NCI-H1436 treated with DMSO at 0.1 percent for 48 hours (cell line): Measurements from ENCODE around the gene MNX1.

Experiments used
- DNase-seq: peaks from one replicate; lab custom pipeline; 2025; lab: John Stamatoyannopoulos, UW

MNX1 gene

DNA sequence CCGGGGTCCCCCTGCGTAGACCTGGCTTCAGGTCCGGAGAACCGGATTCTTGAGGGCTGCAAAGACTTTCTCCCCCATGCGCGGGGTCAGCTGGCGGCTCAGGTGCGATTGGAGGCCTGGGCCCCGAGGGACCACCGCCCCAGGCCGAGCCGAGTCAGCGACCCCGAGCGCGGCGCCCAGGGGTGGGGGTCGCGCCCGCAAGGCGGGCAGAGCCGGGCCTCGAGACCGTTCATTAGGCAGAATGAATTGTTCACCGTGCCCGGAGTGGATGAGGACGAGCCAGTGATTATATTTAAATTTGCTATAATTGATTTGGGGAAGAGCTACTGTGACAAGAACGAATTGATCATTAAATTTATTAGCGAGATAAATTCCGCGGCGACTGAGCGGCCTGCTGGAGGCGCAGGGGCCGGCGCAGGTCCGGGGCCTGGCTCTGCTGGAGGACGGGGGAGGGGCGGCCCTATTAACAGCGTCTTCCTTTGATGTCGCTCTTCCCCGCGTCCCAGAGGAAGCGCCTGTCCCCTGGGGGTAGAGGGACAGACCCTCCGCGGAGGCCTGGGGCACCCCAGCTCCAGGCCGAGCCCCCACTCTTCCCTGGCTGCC lies 7.5 kb downstream of the MNX1 start:
- no peak for DNase-seq

DNA sequence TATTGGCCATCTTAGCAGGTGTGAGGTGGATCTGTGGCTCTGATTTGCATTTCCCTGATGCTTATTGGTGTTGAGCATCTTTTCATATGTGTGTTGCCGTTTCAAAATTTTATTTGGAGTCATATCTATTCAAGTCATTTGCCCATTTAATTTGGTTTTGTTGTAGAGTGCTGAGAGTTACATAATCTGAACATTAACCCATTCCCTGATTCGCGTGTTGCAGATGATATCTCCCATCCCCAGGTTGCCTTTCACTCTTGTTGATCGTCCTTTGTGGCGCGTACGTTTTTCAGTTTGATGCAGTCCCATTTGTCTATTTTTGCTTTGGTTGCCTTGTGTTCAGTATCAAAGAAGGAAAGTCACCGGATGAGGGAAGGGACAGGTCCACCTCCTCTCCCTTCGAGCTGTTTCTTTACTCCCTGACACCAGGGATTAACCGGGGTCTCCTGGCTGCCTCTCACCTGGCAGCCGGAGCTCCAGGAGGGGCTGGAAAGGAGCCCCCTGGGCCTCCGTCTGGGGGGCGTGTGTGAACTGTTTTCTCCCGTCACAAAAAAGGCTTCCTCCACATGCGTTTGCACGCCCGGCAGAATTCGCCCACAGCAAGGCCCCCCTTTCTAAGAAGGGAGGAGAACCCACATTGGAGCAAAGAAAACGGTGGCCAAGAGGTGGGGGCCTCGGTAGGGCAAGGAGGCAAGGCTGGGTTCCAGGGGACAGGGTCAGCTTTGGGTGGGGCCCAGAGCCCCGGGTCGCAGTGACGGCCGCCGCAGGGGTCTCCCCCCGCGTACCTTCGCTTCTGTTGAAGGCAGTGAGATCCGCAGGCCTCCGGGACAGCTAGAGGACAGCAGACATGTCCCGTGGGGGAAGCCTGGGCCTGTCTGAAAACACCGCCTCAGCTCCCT lies 8.3 kb downstream of the MNX1 start:
- no peak for DNase-seq

DNA sequence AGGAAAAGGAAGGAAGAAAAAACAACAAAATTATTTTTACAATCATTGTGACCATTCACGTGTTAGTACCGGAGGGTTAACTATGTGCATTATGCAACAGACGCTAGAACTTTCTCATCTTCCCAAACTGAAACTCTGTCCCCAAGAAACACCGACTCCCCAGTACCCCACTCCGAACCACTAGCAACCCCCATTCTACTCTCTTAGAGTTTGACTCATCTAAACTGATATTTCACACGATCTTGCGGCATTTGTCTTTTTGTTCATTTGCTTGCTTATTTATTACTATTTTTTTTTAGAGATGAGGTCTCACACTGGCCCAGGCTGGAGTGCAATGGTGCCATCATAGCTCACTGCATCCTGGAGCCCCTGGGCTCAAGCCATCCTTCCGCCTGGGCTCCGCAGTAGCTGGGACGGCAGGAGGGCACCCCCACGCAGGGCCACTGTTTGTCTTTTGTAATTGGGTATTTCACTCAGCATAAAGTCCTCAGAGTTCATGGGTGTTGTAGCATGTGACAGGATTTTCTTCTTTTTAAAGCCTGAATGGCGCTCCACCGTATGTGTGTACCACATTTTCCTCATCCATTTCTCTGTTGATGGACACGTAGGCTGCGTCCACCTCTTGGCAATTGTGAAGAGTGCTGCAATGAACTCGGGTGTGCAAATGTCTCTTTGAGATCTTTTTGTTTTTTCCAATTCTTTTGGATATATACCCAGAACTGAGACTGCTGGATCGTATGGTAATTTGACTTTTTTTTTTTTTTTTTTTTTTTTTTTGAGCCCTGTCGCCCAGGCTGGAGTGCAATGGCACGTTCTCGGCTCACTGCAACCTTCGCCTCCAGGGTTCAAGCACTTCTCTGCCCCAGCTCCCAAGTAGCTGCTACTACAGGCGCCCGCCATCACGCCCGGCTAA lies 9.5 kb downstream of the MNX1 start:
- no peak for DNase-seq

DNA sequence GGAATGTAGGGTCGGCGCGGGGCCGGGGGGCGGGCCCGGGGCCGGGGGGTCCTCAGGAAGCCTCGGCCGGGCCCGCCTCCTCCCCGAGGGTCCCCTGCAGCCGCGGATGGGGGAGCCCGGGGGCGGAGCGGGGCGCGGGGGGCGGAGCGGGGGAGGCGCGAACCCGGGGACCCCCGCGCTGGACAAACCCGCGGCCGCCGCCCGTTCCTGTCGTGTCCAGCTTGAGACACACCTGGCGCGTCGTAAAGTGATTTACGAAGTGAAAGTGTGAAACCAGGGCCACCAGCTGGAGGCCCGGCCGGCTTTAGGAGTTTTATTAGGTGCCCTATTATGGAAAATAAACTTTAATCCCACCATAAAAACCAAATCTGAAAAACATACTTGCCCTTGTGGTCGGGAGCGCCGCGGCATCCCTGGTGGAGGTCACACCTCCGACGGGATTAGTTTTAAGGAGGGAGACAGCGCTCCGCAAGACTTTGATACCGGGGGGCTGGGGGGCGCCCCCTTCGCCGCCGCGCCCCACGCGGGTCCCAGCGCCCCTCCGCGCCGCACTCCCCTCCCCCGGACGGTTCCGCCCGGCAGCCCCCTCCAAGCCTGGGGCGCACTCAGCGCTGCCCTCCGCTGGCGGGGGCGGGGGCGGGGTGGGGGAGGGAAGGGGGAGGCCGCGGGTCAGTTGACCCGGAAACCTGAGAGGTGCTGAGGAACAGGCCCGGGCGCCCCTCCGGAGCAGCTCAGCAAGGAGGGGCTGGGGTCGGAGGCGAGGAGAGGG lies 10.3 kb downstream of the MNX1 start:
- no peak for DNase-seq

DNA sequence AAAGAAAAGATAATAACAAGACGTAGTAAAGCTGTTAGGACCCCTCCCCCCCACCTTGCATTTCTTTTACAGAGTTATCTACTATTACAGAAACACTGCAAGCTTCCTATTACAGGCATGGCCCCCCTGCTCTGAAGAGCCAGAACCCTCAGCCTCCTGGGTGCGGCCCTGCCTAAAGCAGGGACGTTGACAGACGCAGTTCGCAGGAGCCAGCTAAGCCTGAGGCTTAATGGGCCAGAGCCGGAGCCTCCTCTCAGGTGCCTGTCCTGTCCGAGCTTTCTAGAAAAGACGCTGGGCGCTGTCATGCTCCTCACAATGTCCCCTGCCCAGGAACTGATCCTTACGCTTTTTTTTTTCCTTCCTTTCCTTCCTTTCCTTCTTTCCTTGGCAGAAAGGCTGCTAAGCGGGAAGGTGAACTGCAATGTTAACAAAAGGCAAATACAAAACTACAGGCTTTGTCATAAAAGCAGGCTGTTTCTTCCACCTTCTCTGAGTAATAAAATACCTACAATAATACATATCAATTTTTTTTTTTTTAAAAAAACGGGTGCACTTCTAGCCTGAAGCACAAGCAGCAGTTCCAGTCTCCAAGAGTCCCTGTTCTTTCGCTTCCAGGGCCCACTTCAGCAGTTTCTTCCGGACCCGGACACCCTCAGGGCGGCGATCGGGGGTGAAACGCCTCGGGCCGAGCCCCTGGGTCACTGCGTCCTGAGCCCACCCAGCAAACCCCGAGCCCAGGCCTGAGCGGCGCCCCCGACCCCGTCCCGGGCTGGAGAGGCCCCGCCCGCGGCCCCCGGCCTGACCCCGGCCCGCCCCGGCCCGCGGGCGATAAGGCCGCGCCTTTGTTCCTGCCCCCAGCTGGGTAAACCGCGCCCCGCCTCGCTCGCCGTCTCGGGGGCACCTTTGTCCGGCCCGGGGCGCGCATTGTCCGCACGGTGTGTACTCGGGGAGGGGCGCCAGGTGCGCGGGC lies 11.2 kb downstream of the MNX1 start:
- no peak for DNase-seq

DNA sequence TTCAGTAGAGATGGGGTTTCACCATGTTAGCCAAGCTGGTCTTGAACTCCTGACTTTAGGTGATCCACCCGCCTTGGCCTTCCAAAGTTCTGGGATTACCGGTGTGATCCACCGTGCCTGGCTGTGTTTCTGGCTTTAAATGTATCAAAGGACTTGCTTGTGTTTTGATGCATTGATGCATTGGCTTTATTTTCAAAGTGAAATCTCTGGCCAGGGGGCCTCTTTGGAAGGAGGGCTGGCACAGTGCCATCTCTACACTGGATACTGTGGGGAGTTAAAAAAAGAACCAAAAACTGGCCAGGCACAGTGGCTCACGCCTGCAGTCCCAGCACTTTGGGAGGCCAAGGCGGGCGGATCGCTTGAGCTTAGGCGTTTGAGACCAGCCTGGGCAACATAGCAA lies 16.0 kb downstream of the MNX1 start:
- DNase-seq: no peak

DNA sequence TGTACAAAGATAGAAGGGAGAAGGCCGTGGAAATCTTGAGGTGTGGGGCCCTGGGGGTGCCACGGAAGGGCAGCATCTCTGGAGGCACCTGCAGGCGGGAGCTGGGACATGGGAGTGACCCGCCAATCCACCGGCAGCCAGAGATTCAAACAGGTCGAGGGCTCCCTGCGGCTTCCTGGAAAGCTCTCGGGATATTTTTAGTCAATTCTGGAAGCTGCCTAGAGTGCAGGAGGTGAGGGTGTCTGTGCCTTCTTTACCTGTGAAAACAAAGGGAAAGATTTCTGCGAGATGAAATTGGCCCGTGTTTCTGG lies 16.6 kb downstream of the MNX1 start:
- no peak for DNase-seq

DNA sequence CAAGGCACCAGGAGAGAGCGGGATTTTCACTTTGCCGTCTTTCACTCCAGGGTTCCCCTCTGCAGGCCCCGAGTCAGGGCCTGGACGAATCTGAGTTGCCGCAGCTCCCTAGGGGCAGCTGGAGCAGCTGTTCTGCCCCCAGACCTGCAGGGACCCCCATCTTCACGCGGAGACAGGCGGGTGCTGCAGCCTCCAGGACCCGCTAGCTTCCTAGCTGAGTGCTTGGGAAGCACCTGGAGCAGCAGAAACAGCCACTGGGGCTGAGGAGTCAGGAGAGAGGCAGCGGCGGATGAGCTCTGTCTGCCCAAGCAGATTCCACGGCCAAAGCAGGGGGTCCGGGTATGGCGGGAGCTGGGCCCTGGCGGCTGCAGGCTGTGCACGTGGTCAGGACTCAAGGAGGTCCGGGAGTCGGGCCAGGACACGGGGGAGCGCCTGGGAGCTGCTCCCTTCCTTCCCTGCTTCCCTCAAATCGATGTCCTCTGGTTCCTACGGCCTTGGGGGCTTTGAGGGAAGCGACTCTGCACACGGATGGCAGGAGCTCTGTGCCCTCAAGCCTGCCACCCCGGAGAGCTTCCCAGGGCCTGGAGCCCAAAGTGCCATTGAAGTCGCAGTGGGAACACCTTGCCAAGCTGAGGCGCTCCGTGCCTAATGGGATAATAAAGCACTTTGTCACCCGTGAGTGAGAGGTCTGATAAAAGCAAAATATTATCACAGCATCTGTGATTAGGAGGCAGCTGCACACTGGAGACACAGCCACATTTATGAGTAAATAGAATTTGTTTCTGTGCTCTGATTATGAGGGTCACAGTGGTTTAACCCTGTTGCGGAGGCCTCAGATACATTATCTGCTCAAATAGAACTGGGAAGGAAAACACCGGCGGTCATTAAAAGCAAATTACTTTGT lies 17.2 kb downstream of the MNX1 start:
- no peak for DNase-seq

DNA sequence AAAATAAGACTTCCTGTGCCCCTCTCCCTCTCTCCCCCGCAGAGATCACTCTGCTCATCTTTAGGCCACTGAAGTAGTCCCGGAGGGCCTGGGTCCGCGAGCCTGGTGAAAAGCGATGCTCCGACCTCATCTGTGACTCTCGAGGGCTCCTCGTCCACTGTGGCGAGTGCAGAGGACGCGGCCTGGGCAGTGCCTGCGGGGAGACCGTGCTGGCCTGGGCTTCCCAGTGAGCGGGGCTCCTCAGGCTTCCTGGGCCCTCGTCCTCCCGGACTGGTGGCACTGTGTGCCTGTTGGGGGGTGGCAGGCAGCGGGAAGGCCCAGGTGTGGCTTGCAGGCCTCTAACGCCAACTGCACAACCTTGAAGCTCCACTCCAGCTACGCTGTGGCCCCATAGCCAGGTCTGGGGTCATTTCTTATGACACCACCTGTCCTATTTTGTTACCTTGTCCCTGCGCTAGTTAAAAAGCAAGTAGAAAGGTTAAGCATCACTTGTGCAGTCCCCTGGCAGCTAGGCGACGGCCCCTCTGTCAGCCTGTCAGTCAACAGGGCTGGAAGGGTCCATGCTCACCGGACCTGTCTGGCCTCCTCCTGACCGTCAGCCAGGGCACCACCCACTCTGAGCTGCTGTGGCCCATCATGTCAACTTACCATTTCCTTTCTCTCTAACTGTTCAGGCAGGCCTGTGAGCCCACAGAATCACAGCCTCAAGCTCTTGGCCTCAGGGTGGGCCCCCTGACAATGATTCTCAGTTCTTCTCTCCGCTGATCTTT lies 20.5 kb downstream of the MNX1 start:
- no peak for DNase-seq

DNA sequence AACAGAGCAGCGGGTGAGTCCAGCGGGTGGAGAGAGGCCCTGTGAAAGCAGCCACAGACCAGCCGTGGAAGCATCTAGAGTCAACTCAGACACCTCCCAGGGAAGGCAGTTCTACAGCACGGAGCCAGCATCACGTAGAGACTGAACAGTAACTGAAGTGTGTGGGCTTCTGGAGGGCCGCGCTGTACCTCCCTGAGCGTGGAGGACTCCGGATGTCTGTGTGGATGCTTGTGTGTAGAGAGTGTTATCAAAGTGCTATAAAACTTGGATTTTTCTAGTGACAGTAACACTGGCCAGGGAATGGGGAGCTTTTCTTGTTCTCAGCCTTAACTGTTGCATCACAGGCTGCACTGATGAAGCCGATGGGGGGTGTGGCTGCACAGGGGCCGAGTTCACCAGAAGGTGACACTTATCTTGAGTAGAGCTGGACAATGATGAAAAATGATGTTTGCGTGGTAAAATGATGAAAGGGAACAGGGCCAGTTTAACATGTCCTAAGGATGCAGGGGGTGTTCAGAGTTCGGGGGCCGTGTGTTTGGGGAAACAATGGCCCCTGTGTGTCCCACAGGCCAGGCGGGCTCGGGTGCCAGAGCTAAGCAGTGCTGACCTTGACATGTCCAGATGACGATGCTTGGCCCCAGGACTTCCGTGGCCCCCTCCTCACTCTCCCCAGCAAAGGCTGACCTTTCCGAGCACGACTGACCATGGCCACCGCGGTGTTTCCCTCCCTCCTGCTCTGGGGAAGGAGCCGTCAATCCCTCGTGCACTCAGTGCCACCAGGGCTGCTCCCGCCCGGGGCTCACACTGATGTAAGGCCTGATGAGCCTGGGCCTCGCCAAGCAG lies 21.9 kb downstream of the MNX1 start:
- no peak for DNase-seq

DNA sequence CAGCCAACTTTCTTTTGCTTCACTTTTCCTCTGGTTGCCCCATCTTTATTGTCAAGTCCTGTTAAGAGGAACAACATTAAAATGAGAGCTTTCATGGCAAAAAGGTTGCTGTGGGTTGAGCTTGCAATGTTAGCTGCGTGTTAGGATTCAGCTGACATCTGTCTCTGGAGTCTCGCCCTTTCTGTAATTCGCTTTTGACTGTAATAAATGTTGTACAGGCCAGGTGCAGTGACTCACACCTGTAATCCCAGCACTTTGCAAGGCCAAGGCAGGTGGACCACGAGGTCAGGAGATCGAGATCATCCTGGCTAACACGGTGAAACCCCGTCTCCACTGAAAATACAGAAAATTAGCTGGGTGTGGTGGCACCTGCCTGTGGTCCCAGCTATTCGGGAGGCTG lies 24.1 kb downstream of the MNX1 start:
- DNase-seq: no peak

DNA sequence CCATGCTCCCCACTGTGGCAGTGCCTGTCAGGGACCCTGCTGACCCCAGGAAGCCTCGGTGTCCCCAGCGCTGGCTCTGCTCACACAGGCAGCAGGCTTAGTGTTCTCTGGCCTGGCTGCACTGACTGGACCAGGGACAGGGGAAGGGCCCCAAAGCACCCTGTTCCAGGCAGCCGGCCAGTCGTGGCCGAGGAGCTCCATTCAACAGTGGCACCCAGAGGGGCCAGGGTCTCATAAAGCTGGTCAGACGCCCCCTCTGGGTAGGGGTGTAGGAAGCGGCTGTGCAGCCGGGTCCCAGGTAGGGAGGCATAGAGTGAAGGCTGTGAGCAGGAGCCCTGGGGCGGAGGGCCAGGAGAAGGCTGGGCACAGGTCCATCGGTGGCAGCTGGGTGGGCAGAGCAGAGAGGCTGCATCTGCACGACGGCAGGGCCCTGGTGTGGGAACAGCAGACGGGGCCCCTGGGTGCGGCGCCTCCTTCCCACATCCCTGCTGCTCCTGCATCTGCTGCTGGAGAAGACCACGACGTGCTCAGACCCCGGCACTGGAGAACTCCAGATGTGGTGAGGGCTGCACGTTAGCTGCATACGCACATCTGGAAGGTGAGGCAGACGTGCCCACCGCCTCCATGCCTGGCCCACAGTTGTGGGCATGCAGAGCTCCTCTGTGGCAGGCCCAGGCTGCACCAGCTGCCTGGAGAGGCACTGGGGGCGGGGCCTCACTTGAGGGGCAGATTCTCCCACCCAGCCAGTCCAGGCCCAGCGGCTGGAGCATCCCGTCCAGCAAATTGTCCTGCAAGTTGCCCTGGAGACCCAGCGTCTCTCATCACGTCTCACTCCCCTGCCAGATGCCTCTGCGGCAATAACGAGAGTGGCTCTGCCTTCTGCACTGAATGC lies 25.1 kb downstream of the MNX1 start:
- no peak for DNase-seq

DNA sequence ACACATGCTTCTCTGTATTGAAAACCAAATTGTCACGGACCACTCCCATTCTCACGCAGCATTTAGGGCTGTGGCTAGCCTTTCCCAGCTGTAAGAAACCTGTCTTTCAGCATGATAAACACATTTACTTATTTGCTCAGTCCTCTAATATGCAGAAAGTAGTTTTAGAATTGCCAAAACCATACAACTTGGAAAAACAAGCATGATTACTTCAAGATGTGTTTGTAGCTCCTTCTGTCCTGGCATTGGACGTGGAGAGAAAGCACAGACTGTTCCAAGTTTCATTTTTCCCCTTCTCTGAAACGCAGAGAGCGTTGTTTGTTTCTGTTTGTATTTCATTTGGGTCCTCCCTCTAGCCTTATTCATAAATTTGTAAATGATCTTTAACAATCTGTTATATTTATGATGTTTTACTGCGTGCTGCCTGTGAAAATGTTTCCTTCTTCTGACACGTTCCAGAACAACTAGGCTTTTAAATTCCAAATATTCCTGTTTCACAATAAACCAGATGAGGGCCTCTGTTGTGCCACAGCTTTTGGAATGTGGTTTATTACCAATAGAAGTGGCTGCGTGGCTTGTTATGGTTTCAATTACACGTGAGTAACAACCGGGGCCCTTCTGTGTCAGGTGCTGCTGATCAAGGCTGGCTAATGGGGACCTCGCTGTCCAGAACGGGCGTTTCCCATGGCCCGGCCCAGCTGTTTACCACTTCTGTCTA lies 26.1 kb downstream of the MNX1 start:
- DNase-seq: no peak

DNA sequence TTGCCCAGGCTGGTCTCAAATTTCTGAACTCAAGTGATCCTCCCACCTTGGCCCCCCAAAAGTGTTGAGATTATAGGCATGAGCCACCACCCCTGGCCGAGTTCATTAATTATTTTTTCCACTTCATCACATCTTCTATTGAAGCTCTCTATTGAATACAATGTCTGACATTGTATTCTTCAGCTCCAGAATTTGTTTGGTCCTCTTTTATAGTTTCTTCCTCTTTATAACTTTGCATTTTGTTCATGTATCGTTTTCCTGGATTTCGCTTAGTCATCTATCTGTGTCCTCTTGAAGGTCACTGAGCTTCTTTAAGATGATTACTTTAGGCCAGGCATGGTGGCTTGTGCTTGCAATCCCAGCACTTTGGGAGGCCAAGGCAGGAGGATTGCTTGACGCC lies 30.8 kb downstream of the MNX1 start:
- DNase-seq: no peak

DNA sequence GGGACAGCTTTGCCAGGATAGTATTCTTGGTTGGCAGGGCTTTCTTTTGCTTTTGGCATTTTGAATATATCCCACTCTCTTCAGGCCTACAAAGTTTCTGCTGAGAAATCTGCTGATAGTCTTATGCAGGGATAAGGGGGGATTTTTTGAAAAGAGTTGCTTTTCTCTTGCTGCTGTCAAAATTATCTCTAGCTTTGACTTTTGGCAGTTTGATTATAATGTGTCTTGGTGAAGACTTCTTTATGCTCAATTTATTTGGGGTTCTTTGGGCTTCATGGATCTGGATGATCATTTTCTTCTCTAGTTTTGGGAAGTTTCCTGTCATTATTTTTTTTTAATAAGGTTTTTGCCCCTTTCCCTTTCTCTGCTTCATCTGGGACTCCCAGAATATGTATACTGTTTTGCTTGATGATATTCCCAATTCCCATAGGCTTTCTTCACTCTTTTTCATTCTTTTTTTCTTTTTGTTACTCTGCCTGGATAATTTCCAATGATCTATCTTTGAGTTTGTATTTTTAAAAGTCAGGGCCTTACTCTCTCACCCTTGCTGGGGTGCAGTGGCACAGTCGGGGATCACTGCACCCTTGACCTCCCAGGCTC lies 31.4 kb downstream of the MNX1 start:
- no peak for DNase-seq

DNA sequence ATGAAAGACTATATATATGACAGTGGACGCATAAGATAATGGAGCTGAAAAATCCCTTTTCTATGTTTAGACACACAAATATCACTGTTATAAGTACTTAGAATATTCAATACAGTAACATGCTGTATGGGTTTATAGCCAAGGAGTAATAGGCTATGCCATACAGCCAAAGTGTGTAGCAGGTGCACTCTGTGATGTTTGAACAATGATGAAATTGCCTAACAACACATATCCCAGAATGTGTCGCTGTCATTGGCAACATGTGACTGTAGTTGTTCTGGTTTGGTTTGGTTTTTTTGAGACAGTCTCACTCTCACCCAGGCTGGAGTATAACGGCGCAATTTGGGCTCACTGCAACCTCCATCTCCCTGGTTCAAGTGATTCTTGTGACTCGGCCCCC lies 34.8 kb downstream of the MNX1 start:
- no peak for DNase-seq
